Stomach (tissue), 4 donors: Measurements from ENCODE around the gene TIGD4.

Source experiments
- CTCF ChIP-seq, 7 experiments: fragments of 450-650 bp in 4 of 7; fragments of 200-600 bp in 3 of 7; sonication (generic) in 3 of 7; IDR thresholded peaks; one replicate each; pipeline ENCODE4 v1.5.1; 2016 to 2019; ENCODE audit warnings: antibody characterized with exemption in 7 of 7, control low read depth in 2 of 7, mild to moderate bottlenecking in 1 of 7
- EP300 ChIP-seq: sonication (generic); formaldehyde crosslinking; IDR thresholded peaks from one replicate; pipeline ENCODE4 v1.6.1; 2017; ENCODE audit warnings: antibody characterized with exemption
- POLR2A ChIP-seq, 4 donors: fragments of 450-650 bp; IDR thresholded peaks; one replicate each; pipeline ENCODE4 v1.6.1; 2016; ENCODE audit warnings: antibody characterized with exemption in 4 of 4, control low read depth in 2 of 4, mild to moderate bottlenecking in 1 of 4, moderate library complexity in 1 of 4
- POLR2AphosphoS5 ChIP-seq, 3 donors: sonication (generic); formaldehyde crosslinking; IDR thresholded peaks; one replicate each; pipeline ENCODE4 v1.6.1; 2016; ENCODE audit warnings: antibody characterized with exemption in 3 of 3

- TF ChIP-seq CTCF (IDR thresholded peaks at IDR 0.05) (no peak), EP300 (no peak), POLR2AphosphoS5 (IDR thresholded peaks at IDR 0.05) (no peak), POLR2A (IDR thresholded peaks at IDR 0.05) (no peak)
Measured at GRCh38 chr4:152786627-152787026, 7.1 kb upstream of the TIGD4 start.
